Upper lobe of right lung (tissue), 1 donor: ENCODE results near the gene GUK1. TPM values are rescaled to one million over a fixed set of nuclear protein-coding genes. Genes with fewer than 3 reads are reported as not detected.
A peak's percentile ranks its signal among the peaks of the same experiment; 100 is the strongest.

ENCODE experiments used
- ATAC-seq: fragments of 200-7000 bp; cut with Tn5 transposase; one replicate; pipeline ENCODE4 v1.9.1; 2020; ENCODE audit warnings: mild to moderate bottlenecking, moderate library complexity
- DNase-seq: peaks from one replicate; pipeline ENCODE4 v3.0.0-alpha.2; 2020
- H3K27ac ChIP-seq: fragments of 200-600 bp; one replicate; pipeline ENCODE4 v1.8.0; 2022
- H3K27me3 ChIP-seq: fragments of 200-600 bp; one replicate; pipeline ENCODE4 v1.8.0; 2022; ENCODE audit warnings: mild to moderate bottlenecking
- H3K36me3 ChIP-seq: fragments of 200-600 bp; one replicate; pipeline ENCODE4 v1.8.0; 2022
- H3K4me1 ChIP-seq: fragments of 200-600 bp; one replicate; pipeline ENCODE4 v1.8.0; 2022
- H3K4me3 ChIP-seq: fragments of 200-600 bp; one replicate; pipeline ENCODE4 v1.8.0; 2022; ENCODE audit warnings: mild to moderate bottlenecking
- H3K9me3 ChIP-seq: fragments of 200-600 bp; one replicate; pipeline ENCODE4 v1.8.0; 2022
- CTCF ChIP-seq: fragments of 200-600 bp; IDR thresholded peaks from one replicate; pipeline ENCODE4 v1.8.0; 2022; ENCODE audit warnings: antibody characterized with exemption
- intact Hi-C: fragments of 100-400 bp; cut with DNase I; formaldehyde crosslinking; loops from one replicate; pipeline ENCODE4 v1.11.0; 2022
- microRNA-seq: library from miRNA; unstranded; fragments of <30 nt; microRNA quantifications from one replicate; pipeline ENCODE4 v1.2.0, GENCODE V29; 2020; ENCODE audit warnings: borderline microRNAs expressed
- total RNA-seq: library from RNA; stranded (reverse); fragmentation: NEBNext Ultra II Directional; extraction: Animal tissue kit (Norgen Biotek cat#: 25700); gene quantifications from one replicate; pipeline ENCODE4 v1.2.1, GENCODE V29; 2021
- donor health status: DM: no; HTN: yes; CAD: no; lungs with severe emphysema.

The GUK1 gene
- total RNA-seq, 1 donor from 2014 or later, result 203 TPM

GRCh38 chr1:228197555-228198147 is 57.6 kb downstream of the GUK1 start:
- DNase-seq, result peak; percentile 9
- H3K9me3 ChIP-seq, result peaks cover 10% of the 10 kb centered on the region
- peaks cover 4% of the 10 kb centered on the region for H3K4me1 ChIP-seq
- H3K27me3 ChIP-seq, result no peaks in the 10 kb centered on the region
- no peaks in the 10 kb centered on the region for H3K36me3 ChIP-seq
- no peak for ATAC-seq
- H3K4me3 ChIP-seq, result no peak overlapping the region
- no peak for TF ChIP-seq CTCF
- intact Hi-C loops, result no loop called here
- H3K27ac ChIP-seq, result no peak overlapping the region

Small RNAs within 50 kb of the gene (microRNA-seq; reads per million reads assigned to microRNA genes)
- 0.66 reads per million for gene MIR3620

Other genes with a start within 250 kb of the GUK1 start
- 10.2 TPM for gene WNT9A, start 192.3 kb upstream of the GUK1 start, total RNA-seq
- 10.1 TPM for gene WNT3A, start 133.3 kb upstream of the GUK1 start, total RNA-seq
- gene ARF1, start 57.6 kb upstream of the GUK1 start, total RNA-seq, result 397 TPM
- gene C1orf35, start 37.0 kb upstream of the GUK1 start, total RNA-seq, result 12.5 TPM
- 39.9 TPM for gene MRPL55, start 31.0 kb upstream of the GUK1 start, total RNA-seq
- gene GJC2, start 9.7 kb downstream of the GUK1 start, total RNA-seq, result 6.9 TPM
- 13.0 TPM for gene IBA57, start 25.5 kb downstream of the GUK1 start, total RNA-seq
- 39.4 TPM for gene OBSCN, start 67.8 kb downstream of the GUK1 start, total RNA-seq